WTC11 (cell line): ENCODE measurements around the gene POLR2C. TPM values are rescaled to one million over a fixed set of nuclear protein-coding genes. Genes with fewer than 3 reads are reported as not detected.

Source experiments
- ARID4B ChIP-seq: sonication (generic); formaldehyde crosslinking; IDR thresholded peaks from 2 replicates; pipeline ENCODE4 v1.8.0; 2023; ENCODE audit warnings: missing genetic modification reagents, mild to moderate bottlenecking, borderline replicate concordance
- CBFB ChIP-seq: sonication (generic); formaldehyde crosslinking; IDR thresholded peaks from 2 replicates; pipeline ENCODE4 v1.8.1; 2022; ENCODE audit warnings: mild to moderate bottlenecking, low read depth, missing genetic modification reagents
- CREB1 ChIP-seq: sonication (generic); formaldehyde crosslinking; IDR thresholded peaks from 2 replicates; pipeline ENCODE4 v1.8.0; 2023; ENCODE audit warnings: mild to moderate bottlenecking, missing genetic modification reagents
- E2F1 ChIP-seq: sonication (generic); formaldehyde crosslinking; IDR thresholded peaks from 2 replicates; pipeline ENCODE4 v1.8.0; 2022; ENCODE audit warnings: mild to moderate bottlenecking, missing genetic modification reagents
- ETV6 ChIP-seq: sonication (generic); formaldehyde crosslinking; IDR thresholded peaks from 2 replicates; pipeline ENCODE4 v1.8.1; 2022; ENCODE audit warnings: mild to moderate bottlenecking, missing genetic modification reagents
- FOXK1 ChIP-seq: sonication (generic); formaldehyde crosslinking; IDR thresholded peaks from 2 replicates; pipeline ENCODE4 v1.8.0; 2022; ENCODE audit warnings: mild to moderate bottlenecking, moderate library complexity, missing genetic modification reagents
- GABPB1 ChIP-seq: sonication (generic); formaldehyde crosslinking; IDR thresholded peaks from 2 replicates; pipeline ENCODE4 v1.8.1; 2023; ENCODE audit warnings: mild to moderate bottlenecking, missing genetic modification reagents
- HMGXB4 ChIP-seq: sonication (generic); formaldehyde crosslinking; IDR thresholded peaks from 2 replicates; pipeline ENCODE4 v1.8.1; 2023; ENCODE audit warnings: mild to moderate bottlenecking, moderate library complexity, missing genetic modification reagents
- IRF1 ChIP-seq: sonication (generic); formaldehyde crosslinking; IDR thresholded peaks from 2 replicates; pipeline ENCODE4 v1.8.0; 2023; ENCODE audit warnings: missing genetic modification reagents
- JUN ChIP-seq: sonication (generic); formaldehyde crosslinking; IDR thresholded peaks from 2 replicates; pipeline ENCODE4 v1.8.0; 2023; ENCODE audit warnings: mild to moderate bottlenecking, missing genetic modification reagents
- MAX ChIP-seq: sonication (generic); formaldehyde crosslinking; IDR thresholded peaks from 2 replicates; pipeline ENCODE4 v1.8.0; 2022; ENCODE audit warnings: mild to moderate bottlenecking, missing genetic modification reagents
- NR1H2 ChIP-seq: sonication (generic); formaldehyde crosslinking; IDR thresholded peaks from 2 replicates; pipeline ENCODE4 v1.9.0; 2021; ENCODE audit warnings: mild to moderate bottlenecking, moderate library complexity, missing genetic modification reagents
- RELA ChIP-seq: sonication (generic); formaldehyde crosslinking; IDR thresholded peaks from 2 replicates; pipeline ENCODE4 v1.8.1; 2022; ENCODE audit warnings: missing genetic modification reagents, mild to moderate bottlenecking, borderline replicate concordance
- SMAD3 ChIP-seq: sonication (generic); formaldehyde crosslinking; IDR thresholded peaks from 2 replicates; pipeline ENCODE4 v1.8.0; 2022; ENCODE audit warnings: missing genetic modification reagents, mild to moderate bottlenecking, borderline replicate concordance
- SP1 ChIP-seq: sonication (generic); formaldehyde crosslinking; conservative IDR thresholded peaks from 2 replicates; pipeline ENCODE4 v1.8.1; 2022; ENCODE audit warnings: missing genetic modification reagents
- TP53 ChIP-seq: sonication (generic); formaldehyde crosslinking; IDR thresholded peaks from 2 replicates; pipeline ENCODE4 v1.8.1; 2023; ENCODE audit warnings: mild to moderate bottlenecking, missing genetic modification reagents
- USF1 ChIP-seq: sonication (generic); formaldehyde crosslinking; IDR thresholded peaks from 2 replicates; pipeline ENCODE4 v1.8.0; 2022; ENCODE audit warnings: mild to moderate bottlenecking, missing genetic modification reagents
- ZBTB21 ChIP-seq: sonication (generic); formaldehyde crosslinking; IDR thresholded peaks from 2 replicates; pipeline ENCODE4 v1.8.1; 2023; ENCODE audit warnings: mild to moderate bottlenecking, missing genetic modification reagents, borderline replicate concordance
- ZNF219 ChIP-seq: sonication (generic); formaldehyde crosslinking; IDR thresholded peaks from 2 replicates; pipeline ENCODE4 v1.8.0; 2023; ENCODE audit warnings: missing genetic modification reagents, mild to moderate bottlenecking, borderline replicate concordance
- ZNF232 ChIP-seq: sonication (generic); formaldehyde crosslinking; IDR thresholded peaks from 2 replicates; pipeline ENCODE4 v1.8.0; 2022; ENCODE audit warnings: mild to moderate bottlenecking, missing genetic modification reagents
- total RNA-seq: library from RNA; stranded (reverse); gene quantifications from 3 replicates; pipeline ENCODE4 v1.2.3, GENCODE V29; 2021

POLR2C gene
- total RNA-seq, 1 experiment from 2014 or later: 75.4 TPM

GRCh38 chr16:57447186-57447962 lies 15.1 kb upstream of the POLR2C start, which contains the start of the genes CIAPIN1 and COQ9 (continued):
- TF ChIP-seq ARID4B (CRISPR knock-in tag) (peak; percentile 77; the same call in 1 of the 2 replicates), CBFB (CRISPR knock-in tag) (peak; percentile 92; the same call in 1 of the 2 replicates), ZNF232 (CRISPR knock-in tag) (0 out of 2 replicates have a peak, but pooled peaks have one; percentile 41), ZBTB21 (peak; percentile 89), IRF1 (CRISPR knock-in tag) (no peak), RELA (CRISPR knock-in tag) (peak; percentile 39; the same call in 1 of the 2 replicates), CREB1 (CRISPR knock-in tag) (peak; percentile 86), MAX (CRISPR knock-in tag) (peak; percentile 86; the same call in 1 of the 2 replicates), TP53 (0 out of 2 replicates have a peak, but pooled peaks have one; percentile 64), E2F1 (CRISPR knock-in tag) (no peak), NR1H2 (CRISPR knock-in tag) (no peak), SP1 (peak; percentile 84), GABPB1 (CRISPR knock-in tag) (peak; percentile 82), HMGXB4 (peak; percentile 78), ETV6 (CRISPR knock-in tag) (peak; percentile 94), USF1 (peak; percentile 74; the same call in 1 of the 2 replicates), FOXK1 (CRISPR knock-in tag) (peak; percentile 83; the same call in 1 of the 2 replicates), JUN (peak; percentile 80; the same call in 1 of the 2 replicates), ZNF219 (no peak), SMAD3 (CRISPR knock-in tag) (no peak)
